Activated effector memory CD4-positive, alpha-beta T cell treated with anti-CD3 and anti-CD28 coated beads, Interleukin-2, amount 50 U/mL, for 16 hours (primary cell): Measurements from ENCODE around the gene PROB1.
"Not testable (repeated sequence)": the region's sequence is repeated elsewhere in the genome, so short reads cannot be mapped to it uniquely, and the experiment has no call there.

Source experiments
- DNase-seq: peaks from one replicate; pipeline ENCODE4 v3.0.0-alpha.2; 2020

PROB1 gene

GRCh38 chr5:139394654-139395566 lies at the start of gene PROB1:
Gene PROB1 (minus strand): TSS chr5:139395104. CDS start chr5:139395081, 23 bp downstream.
- no peak for DNase-seq

- DNase-seq: no peak
Measured at GRCh38 chr5:139443831-139444453, 49.0 kb upstream of the PROB1 start.

GRCh38 chr5:139440416-139440815 lies 45.5 kb upstream of the PROB1 start:
- DNase-seq: not testable (repeated sequence)

GRCh38 chr5:139439013-139439903 lies 44.4 kb upstream of the PROB1 start, which contains the start of gene DNAJC18:
Gene DNAJC18 (minus strand): TSS chr5:139439525. CDS start chr5:139439445, 80 bp downstream.
- peak; percentile 97 for DNase-seq

GRCh38 chr5:139438707-139439012 lies 43.8 kb upstream of the PROB1 start:
- no peak for DNase-seq

- DNase-seq: no peak
Measured at GRCh38 chr5:139435676-139436075, 40.8 kb upstream of the PROB1 start.

GRCh38 chr5:139431706-139432105 lies 36.8 kb upstream of the PROB1 start:
- no peak for DNase-seq

GRCh38 chr5:139430015-139430414 lies 35.1 kb upstream of the PROB1 start:
- no peak for DNase-seq

GRCh38 chr5:139426203-139426885 lies 31.4 kb upstream of the PROB1 start:
- no peak for DNase-seq

- DNase-seq: no peak
Measured at GRCh38 chr5:139425497-139425896, 30.6 kb upstream of the PROB1 start.

- DNase-seq: no peak
Measured at GRCh38 chr5:139422307-139422893, 27.5 kb upstream of the PROB1 start.

GRCh38 chr5:139419226-139420192 lies 24.6 kb upstream of the PROB1 start:
- no peak for DNase-seq

- no peak for DNase-seq
Measured at GRCh38 chr5:139418793-139419192, 23.9 kb upstream of the PROB1 start.

- no peak for DNase-seq
Measured at GRCh38 chr5:139417214-139417613, 22.3 kb upstream of the PROB1 start.

- DNase-seq: peak; percentile 47
Measured at GRCh38 chr5:139416651-139417050, 21.7 kb upstream of the PROB1 start.

- DNase-seq: no peak
Measured at GRCh38 chr5:139415869-139416268, 21.0 kb upstream of the PROB1 start.

GRCh38 chr5:139415221-139415861 lies 20.4 kb upstream of the PROB1 start:
- DNase-seq: peak; percentile 64

- peak; percentile 62 for DNase-seq
Measured at GRCh38 chr5:139414581-139415130, 19.8 kb upstream of the PROB1 start.

GRCh38 chr5:139413963-139414362 lies 19.1 kb upstream of the PROB1 start:
- DNase-seq: peak; percentile 61

GRCh38 chr5:139413153-139413552 lies 18.2 kb upstream of the PROB1 start:
- peak; percentile 30 for DNase-seq
